ENCODE data around the gene MAML2. TPM values are rescaled to one million over a fixed set of nuclear protein-coding genes. Genes with fewer than 3 reads are reported as not detected.

MAML2 gene
- total and polyA plus RNA-seq, 8 donors: 2.4 to 11.8 (median 4.1) TPM

DNA sequence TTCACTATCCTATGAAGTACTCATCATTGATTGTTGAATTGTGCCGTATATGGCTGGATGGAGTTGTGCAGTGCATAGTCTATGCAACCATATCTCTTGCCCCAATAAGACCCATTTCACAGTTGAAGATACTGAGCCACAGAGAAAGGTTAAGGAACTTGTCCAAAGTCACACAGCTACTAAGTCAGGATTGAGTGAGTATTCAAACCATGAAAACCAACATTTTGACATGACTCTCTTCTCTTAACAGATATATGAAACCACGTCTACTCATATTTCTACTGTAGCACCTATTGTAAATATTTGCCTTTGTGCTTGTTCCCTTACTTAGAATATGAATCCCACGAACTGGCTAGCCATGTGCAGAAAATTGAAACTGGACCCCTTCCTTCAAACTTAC lies 58.1 kb downstream of the MAML2 start:
- Histone ChIP-seq H3K27ac (no peak overlapping the region), H3K4me3 (no peak overlapping the region), H3K27me3 (no peaks in the 10 kb centered on the region), H3K4me1 (peaks cover 0 to 3% (median 0%) of the 10 kb centered on the region in 3 donors), H3K9me3 (no peaks in the 10 kb centered on the region), H3K36me3 (no peaks in the 10 kb centered on the region)
- DNase-seq (no peak), FAIRE-seq (no peak), ATAC-seq (no peak)
- WGBS, 2 donors: 56 to 61% methylated on average over 3 of the region's 3 CpGs
- intact Hi-C loops (cut with DNase I): no loop called here
- TF ChIP-seq, protein P1, sequence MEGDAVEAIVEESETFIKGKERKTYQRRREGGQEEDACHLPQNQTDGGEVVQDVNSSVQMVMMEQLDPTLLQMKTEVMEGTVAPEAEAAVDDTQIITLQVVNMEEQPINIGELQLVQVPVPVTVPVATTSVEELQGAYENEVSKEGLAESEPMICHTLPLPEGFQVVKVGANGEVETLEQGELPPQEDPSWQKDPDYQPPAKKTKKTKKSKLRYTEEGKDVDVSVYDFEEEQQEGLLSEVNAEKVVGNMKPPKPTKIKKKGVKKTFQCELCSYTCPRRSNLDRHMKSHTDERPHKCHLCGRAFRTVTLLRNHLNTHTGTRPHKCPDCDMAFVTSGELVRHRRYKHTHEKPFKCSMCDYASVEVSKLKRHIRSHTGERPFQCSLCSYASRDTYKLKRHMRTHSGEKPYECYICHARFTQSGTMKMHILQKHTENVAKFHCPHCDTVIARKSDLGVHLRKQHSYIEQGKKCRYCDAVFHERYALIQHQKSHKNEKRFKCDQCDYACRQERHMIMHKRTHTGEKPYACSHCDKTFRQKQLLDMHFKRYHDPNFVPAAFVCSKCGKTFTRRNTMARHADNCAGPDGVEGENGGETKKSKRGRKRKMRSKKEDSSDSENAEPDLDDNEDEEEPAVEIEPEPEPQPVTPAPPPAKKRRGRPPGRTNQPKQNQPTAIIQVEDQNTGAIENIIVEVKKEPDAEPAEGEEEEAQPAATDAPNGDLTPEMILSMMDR (IDR thresholded peaks at IDR 0.05): no peak

DNA sequence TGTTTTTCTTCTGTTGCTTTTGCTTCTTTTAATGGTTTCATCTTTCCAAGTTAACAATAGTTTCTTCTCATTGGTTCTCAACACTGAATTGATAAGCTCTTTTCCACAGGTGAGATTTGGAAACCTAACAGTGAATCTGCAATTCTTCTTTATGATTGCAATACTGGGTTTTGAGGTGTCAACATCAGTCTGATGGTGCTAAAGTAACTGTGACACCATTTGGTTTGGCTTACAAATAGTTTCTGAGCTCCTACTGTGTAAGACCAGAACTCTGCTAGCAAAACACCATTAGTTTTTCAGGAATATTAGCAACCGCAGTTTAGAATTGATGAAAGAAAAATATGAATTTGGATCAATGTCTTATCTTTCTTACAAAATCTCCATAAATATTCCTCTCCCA lies 58.6 kb downstream of the MAML2 start:
- no peak for FAIRE-seq
- H3K4me1 ChIP-seq: peaks cover 0 to 3% (median 0%) of the 10 kb centered on the region in 3 donors

DNA sequence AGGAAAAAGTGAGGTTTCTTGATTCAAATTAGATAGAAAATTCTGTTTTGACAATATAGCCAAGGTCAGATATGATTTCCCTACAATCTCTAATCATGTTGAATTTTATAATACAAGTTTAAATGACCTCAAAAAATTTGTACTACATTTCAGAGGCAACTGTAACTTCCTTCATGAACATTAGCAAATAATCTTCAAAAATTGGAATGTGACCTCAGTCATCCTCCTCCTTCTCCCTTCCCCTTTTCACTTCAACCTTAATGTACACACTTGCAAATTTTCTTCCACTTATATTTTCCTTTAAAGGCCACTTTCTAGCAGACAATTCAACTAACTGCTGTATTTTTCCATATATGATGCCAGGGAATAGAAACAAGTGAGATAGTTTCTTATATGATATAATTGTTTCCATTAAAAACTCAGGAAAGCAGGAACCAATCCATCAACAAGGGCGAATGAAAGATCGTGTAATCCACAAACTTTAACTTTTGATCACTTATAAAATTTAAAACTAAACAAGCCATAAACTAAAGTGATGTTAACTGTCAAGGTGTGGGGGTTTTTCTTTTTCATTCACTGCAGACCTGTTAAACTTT lies 60.3 kb downstream of the MAML2 start:
- Histone ChIP-seq H3K27ac (no peak overlapping the region), H3K4me1 (peaks cover 0 to 3% (median 0%) of the 10 kb centered on the region in 3 donors), H3K36me3 (no peaks in the 10 kb centered on the region), H3K27me3 (no peaks in the 10 kb centered on the region), H3K9me3 (no peaks in the 10 kb centered on the region), H3K4me3 (no peak overlapping the region)
- no peak for FAIRE-seq
- TF ChIP-seq, protein P1 (IDR thresholded peaks at IDR 0.05): no peak
- WGBS, 2 donors: 45 to 70% methylated on average over 2 of the region's 2 CpGs
- no peak for DNase-seq
- intact Hi-C loops (cut with DNase I): no loop called here
- no peak for ATAC-seq

More for the DNA sequence above, 58.6 kb downstream of the MAML2 start:
- WGBS, 2 donors: 86 to 91% methylated on average over 1 of the region's 1 CpG
- Histone ChIP-seq H3K9me3 (no peaks in the 10 kb centered on the region), H3K4me3 (no peak overlapping the region), H3K36me3 (no peaks in the 10 kb centered on the region), H3K27ac (no peak overlapping the region), H3K27me3 (no peaks in the 10 kb centered on the region)
- TF ChIP-seq, protein P1 (IDR thresholded peaks at IDR 0.05): no peak
- intact Hi-C loops (cut with DNase I): no loop called here
- ATAC-seq (no peak), DNase-seq (no peak)

DNA sequence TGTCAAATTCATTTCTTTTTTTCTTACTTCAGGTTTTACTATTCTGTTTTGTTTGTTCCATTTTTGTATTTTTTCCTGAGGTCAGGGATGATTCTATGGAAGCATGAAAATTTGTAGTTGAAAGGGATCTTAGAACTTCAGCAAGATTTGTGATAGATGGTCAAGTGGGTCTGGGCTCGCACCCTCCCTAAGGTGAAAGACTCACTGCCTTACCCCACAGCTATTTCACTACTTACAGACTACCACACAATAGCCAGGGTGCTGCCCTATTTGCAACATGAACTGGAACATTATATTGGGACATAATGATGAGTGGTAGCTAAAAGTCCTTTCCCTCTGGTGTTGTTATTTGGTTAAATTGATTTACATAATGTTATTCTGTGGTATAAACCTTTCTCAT lies 62.6 kb downstream of the MAML2 start:
- Histone ChIP-seq H3K4me1 (peaks cover 0 to 3% (median 0%) of the 10 kb centered on the region in 3 donors), H3K9me3 (no peaks in the 10 kb centered on the region), H3K36me3 (no peaks in the 10 kb centered on the region), H3K27me3 (no peaks in the 10 kb centered on the region), H3K4me3 (no peak overlapping the region), H3K27ac (no peak overlapping the region)
- DNase-seq (no peak), FAIRE-seq (no peak), ATAC-seq (no peak)
- intact Hi-C loops (cut with DNase I): no loop called here
- TF ChIP-seq, protein P1 (IDR thresholded peaks at IDR 0.05): no peak
- WGBS, 2 donors: 83% methylated on average over 1 of the region's 1 CpG

DNA sequence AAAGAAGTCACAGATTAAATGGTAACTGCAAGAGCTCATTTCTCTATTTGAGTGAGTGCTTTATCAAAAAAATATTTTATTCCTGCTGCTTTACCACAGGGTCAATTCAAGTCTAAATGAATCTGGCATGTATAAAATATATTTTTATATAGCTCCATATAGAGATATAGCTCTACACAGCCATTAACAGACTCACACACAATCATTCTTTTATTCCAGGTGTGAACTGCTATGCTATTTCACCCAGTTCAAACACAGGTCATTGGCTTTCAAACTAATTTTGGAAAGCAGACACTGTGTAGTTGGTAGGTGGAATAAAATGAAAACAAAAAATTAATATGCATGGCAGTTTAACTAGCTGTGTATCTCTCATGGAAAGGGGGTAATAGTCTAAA lies 63.1 kb downstream of the MAML2 start:
- FAIRE-seq (no peak), DNase-seq (no peak), ATAC-seq (no peak)
- TF ChIP-seq, protein P1 (IDR thresholded peaks at IDR 0.05): no peak
- H3K4me3 ChIP-seq: no peak overlapping the region
- H3K27ac ChIP-seq: no peak overlapping the region
- intact Hi-C loops (cut with DNase I): no loop called here
- peaks cover 0 to 3% (median 0%) of the 10 kb centered on the region in 3 donors for H3K4me1 ChIP-seq
- H3K27me3 ChIP-seq: no peaks in the 10 kb centered on the region
- no peaks in the 10 kb centered on the region for H3K36me3 ChIP-seq
- H3K9me3 ChIP-seq: no peaks in the 10 kb centered on the region

Data from pancreas (tissue), 10 donors.